Measurements from ENCODE around the gene VPS37D.

VPS37D gene

GRCh38 chr7:73698410-73698809 lies 30.8 kb downstream of the VPS37D start (continued):
- TF ChIP-seq ZNF521 (tag by site-specific recombination; IDR thresholded peaks at IDR 0.05) (no peak), ZNF513 (tag by site-specific recombination; IDR thresholded peaks at IDR 0.05) (no peak), ZNF488 (tag by site-specific recombination; IDR thresholded peaks at IDR 0.05) (no peak), ZNF311 (tag by site-specific recombination; IDR thresholded peaks at IDR 0.05; ENCODE audit: borderline replicate concordance) (no peak), ZBTB49 (tag by site-specific recombination; IDR thresholded peaks at IDR 0.05; ENCODE audit: low read depth) (no peak), ZBTB17 (tag by site-specific recombination; IDR thresholded peaks at IDR 0.05) (no peak), SCRT2 (tag by site-specific recombination; IDR thresholded peaks at IDR 0.05) (no peak), ZNF148 (tag by site-specific recombination; IDR thresholded peaks at IDR 0.05; ENCODE audit: borderline replicate concordance) (no peak), ZNF548 (tag by site-specific recombination; IDR thresholded peaks at IDR 0.05) (no peak), ZNF398 (tag by site-specific recombination; IDR thresholded peaks at IDR 0.05) (no peak)

GRCh38 chr7:73699370-73700068 lies 31.9 kb downstream of the VPS37D start:
- POLR2A ChIA-PET = no interaction called here
- no peaks in the 10 kb centered on the region for H3K4me1 ChIP-seq (ENCODE audit: control insufficient read depth, insufficient read depth, low read length)
- H3K9me3 ChIP-seq (ENCODE audit: control insufficient read depth, insufficient read depth, low read depth, low read length) = no peaks in the 10 kb centered on the region
- no peak overlapping the region for H3K4me3 ChIP-seq (ENCODE audit: low read depth, low read length)
- 0 out of 2 replicates have a peak overlapping the region, but pooled peaks have one; percentile 5 for H3K27ac ChIP-seq (ENCODE audit: extremely low read depth, low read depth, low read length)
- CTCF ChIA-PET = interaction anchor here (0.9 kb wide), 1 partner anchor 93 kb away, joined by 4 read pairs; no protein-coding TSS in a partner anchor
- TF ChIP-seq ZBTB44 (tag by site-specific recombination; IDR thresholded peaks at IDR 0.05) (0 out of 2 replicates have a peak, but pooled peaks have one; percentile 28), YY1 (tag by site-specific recombination; IDR thresholded peaks at IDR 0.05) (no peak)
- H3K36me3 ChIP-seq (ENCODE audit: control insufficient read depth in 2 of 2, insufficient read depth in 1 of 2, low read length in 2 of 2) = peaks cover 4 to 77% of the 10 kb centered on the region in 2 experiments; a peak in 2 of 3 replicates

All from HEK293 (cell line).